ENCODE results near the gene DDX17. TPM values are rescaled to one million over a fixed set of nuclear protein-coding genes. Genes with fewer than 3 reads are reported as not detected.
A peak's percentile ranks its signal among the peaks of the same experiment; 100 is the strongest.

DDX17 gene
- total and polyA plus RNA-seq, 9 of the 15 experiments (the other 6 are each of a cell fraction or from before 2014, with no cell fraction given), result 17.6 to 421 (median 189) TPM

- no peak; the same call in 1 of the 2 replicates for TF ChIP-seq ZNF592 (IDR thresholded peaks at IDR 0.05)
- TF ChIP-seq HOMEZ (CRISPR knock-in tag; IDR thresholded peaks at IDR 0.05), result no peak
- TF ChIP-seq ZKSCAN3 (CRISPR knock-in tag; IDR thresholded peaks at IDR 0.05), result no peak
- no peak; the same call in 1 of the 2 replicates for TF ChIP-seq ZC3H4 (CRISPR knock-in tag; IDR thresholded peaks at IDR 0.05; ENCODE audit: borderline replicate concordance)
- no peak for TF ChIP-seq BRCA1 (IDR thresholded peaks at IDR 0.05)
- TF ChIP-seq BRCA1 (CRISPR knock-in tag; IDR thresholded peaks at IDR 0.05), result no peak
- TF ChIP-seq EP400 (IDR thresholded peaks at IDR 0.05), result no peak
- no peak for TF ChIP-seq MAFF (IDR thresholded peaks at IDR 0.05; ENCODE audit: low read length)
- TF ChIP-seq PHF8 (IDR thresholded peaks at IDR 0.05; ENCODE audit: borderline replicate concordance, low read length), result peak; percentile 78; the same call in 1 of the 2 replicates
- peak; percentile 70 for TF ChIP-seq ZFX (CRISPR knock-in tag; IDR thresholded peaks at IDR 0.05)
- no peak for TF ChIP-seq ZNF354B (CRISPR knock-in tag; IDR thresholded peaks at IDR 0.05)
- TF ChIP-seq TRIM25 (IDR thresholded peaks at IDR 0.05; ENCODE audit: borderline replicate concordance), result no peak
- no peak for TF ChIP-seq FOSL1 (tag; conservative IDR thresholded peaks at IDR 0.05)
- no peak for TF ChIP-seq U2AF2 (optimal IDR thresholded peaks at IDR 0.05; ENCODE audit: low read depth, low read length)
- peak in 1 of 2 experiments; percentile 4; a peak in 2 of 4 replicates for TF ChIP-seq MAZ (CRISPR knock-in tag; conservative IDR thresholded peaks at IDR 0.05 in 1 of 2, IDR thresholded peaks at IDR 0.05 in 1 of 2)
- TF ChIP-seq EP300 (IDR thresholded peaks at IDR 0.05; ENCODE audit: low read length), result no peak
- no peak for TF ChIP-seq RAD51 (IDR thresholded peaks at IDR 0.05; ENCODE audit: borderline replicate concordance, low read depth)
- TF ChIP-seq RB1 (IDR thresholded peaks at IDR 0.05; ENCODE audit: low read depth), result no peak
- TF ChIP-seq ZNF395 (CRISPR knock-in tag; IDR thresholded peaks at IDR 0.05), result no peak
- no peak for TF ChIP-seq ETV6 (IDR thresholded peaks at IDR 0.05; ENCODE audit: borderline replicate concordance in 1 of 2, low read depth in 2 of 2, low read length in 1 of 2)
- TF ChIP-seq ETV6 (CRISPR knock-in tag; IDR thresholded peaks at IDR 0.05; ENCODE audit: borderline replicate concordance), result no peak
These were observed 38.6 kb downstream of the DDX17 start (continued) for GRCh38 chr22:38467438-38467903.
